Measurements from ENCODE around the gene HOXC10. TPM values are rescaled to one million over a fixed set of nuclear protein-coding genes. Genes with fewer than 3 reads are reported as not detected.

The HOXC10 gene
- total and polyA plus RNA-seq, 2 donors (not counting 1 experiment from before 2014, with no cell fraction given): not detected

- peak overlapping the region; percentile 32 for H3K27ac Mint-ChIP-seq
- no peak overlapping the region for H3K27ac ChIP-seq (ENCODE audit: low read length in 2 of 2)
- TF ChIP-seq EZH2 (IDR thresholded peaks at IDR 0.05; ENCODE audit: borderline replicate concordance, insufficient read depth, low read depth, low read length, poor library complexity, severe bottlenecking) (no peak), CTCF (IDR thresholded peaks at IDR 0.05) (no peak)
- H3K4me3 ChIP-seq (ENCODE audit: control extremely low read depth in 1 of 5, extremely low read depth in 1 of 5, insufficient read depth in 1 of 5, low read depth in 2 of 5, low read length in 4 of 5): no peak overlapping the region
- H3K27me3 ChIP-seq (replicated peaks in 1 of 4; ENCODE audit: control extremely low read depth in 1 of 4, control insufficient read depth in 3 of 4, insufficient read depth in 4 of 4, low read length in 3 of 4): peaks cover 0 to 97% (median 93%) of the 10 kb centered on the region in 4 experiments
- DNase-seq (no peak), ATAC-seq (ENCODE audit: low read depth) (no peak)
- H2AFZ ChIP-seq (ENCODE audit: insufficient read depth, low read depth, low read length, poor library complexity, severe bottlenecking): no peak overlapping the region
- H3K4me1 ChIP-seq (ENCODE audit: control insufficient read depth in 2 of 2, insufficient read depth in 2 of 2, low read length in 2 of 2): peaks cover 27 to 39% of the 10 kb centered on the region in 2 donors
- H3K4me1 Mint-ChIP-seq: peaks cover 15% of the 10 kb centered on the region
- peaks cover 0 to 79% (median 12%) of the 10 kb centered on the region in 3 donors for H3K9me3 ChIP-seq (ENCODE audit: control extremely low read depth in 1 of 3, control insufficient read depth in 2 of 3, insufficient read depth in 1 of 3, low read length in 2 of 3)
- WGBS (ENCODE audit: insufficient coverage): 8% methylated on average over 27 of the region's 30 CpGs
- H4K20me1 ChIP-seq (ENCODE audit: control insufficient read depth, insufficient read depth, low read length, poor library complexity, severe bottlenecking): no peaks in the 10 kb centered on the region
- H3K36me3 ChIP-seq (replicated peaks in 1 of 2; ENCODE audit: control extremely low read depth in 1 of 2, control insufficient read depth in 1 of 2, extremely low read depth in 1 of 2, insufficient read depth in 2 of 2, low read length in 1 of 2): no peaks in the 10 kb centered on the region
- H3K9me3 Mint-ChIP-seq (ENCODE audit: insufficient read depth): no peaks in the 10 kb centered on the region
- no peaks in the 10 kb centered on the region for H3K79me2 ChIP-seq (ENCODE audit: control insufficient read depth, insufficient read depth, low read length)
- peaks cover 87% of the 10 kb centered on the region for H3K27me3 Mint-ChIP-seq
- H3K4me2 ChIP-seq (replicated peaks; ENCODE audit: low read depth, low read length, poor library complexity, severe bottlenecking): peak overlapping the region; percentile 1
- no peak overlapping the region for H3K4me3 Mint-ChIP-seq
- intact Hi-C loops (cut with micrococcal nuclease): no loop called here
- ChIA-PET CTCF (interaction anchor here (1.0 kb wide), 2 partner anchors 15 to 224 kb away, joined by 3 read pairs; no protein-coding TSS in a partner anchor), POLR2A (interaction anchor here (0.8 kb wide), 1 partner anchor 257 kb away, joined by 3 read pairs; no protein-coding TSS in a partner anchor)
- no peak overlapping the region for H3K9ac ChIP-seq (ENCODE audit: low read length)
These were observed 885 bp upstream of the HOXC10 start for GRCh38 chr12:53983950-53984572.

- Mint-ChIP-seq H3K27me3 (peaks cover 87% of the 10 kb centered on the region), H3K4me3 (peak overlapping the region; percentile 47), H3K27ac (peak overlapping the region; percentile 56), H3K9me3 (ENCODE audit: insufficient read depth) (no peaks in the 10 kb centered on the region), H3K4me1 (peaks cover 27% of the 10 kb centered on the region)
- Histone ChIP-seq H3K79me2 (ENCODE audit: control insufficient read depth, insufficient read depth, low read length) (no peaks in the 10 kb centered on the region), H3K9me3 (ENCODE audit: control extremely low read depth in 1 of 3, control insufficient read depth in 2 of 3, insufficient read depth in 1 of 3, low read length in 2 of 3) (peaks cover 0 to 73% (median 12%) of the 10 kb centered on the region in 3 donors), H3K4me3 (ENCODE audit: control extremely low read depth in 1 of 5, extremely low read depth in 1 of 5, insufficient read depth in 1 of 5, low read depth in 2 of 5, low read length in 4 of 5) (no peak overlapping the region), H3K27me3 (replicated peaks in 1 of 4; ENCODE audit: control extremely low read depth in 1 of 4, control insufficient read depth in 3 of 4, insufficient read depth in 4 of 4, low read length in 3 of 4) (peaks cover 0 to 98% (median 92%) of the 10 kb centered on the region in 4 experiments), H3K27ac (ENCODE audit: low read length in 2 of 2) (no peak overlapping the region), H2AFZ (ENCODE audit: insufficient read depth, low read depth, low read length, poor library complexity, severe bottlenecking) (peak overlapping the region; percentile 24), H3K9ac (ENCODE audit: low read length) (no peak overlapping the region), H4K20me1 (ENCODE audit: control insufficient read depth, insufficient read depth, low read length, poor library complexity, severe bottlenecking) (no peaks in the 10 kb centered on the region), H3K4me2 (replicated peaks; ENCODE audit: low read depth, low read length, poor library complexity, severe bottlenecking) (peak overlapping the region; percentile 56), H3K36me3 (replicated peaks in 1 of 2; ENCODE audit: control extremely low read depth in 1 of 2, control insufficient read depth in 1 of 2, extremely low read depth in 1 of 2, insufficient read depth in 2 of 2, low read length in 1 of 2) (no peaks in the 10 kb centered on the region), H3K4me1 (ENCODE audit: control insufficient read depth in 2 of 2, insufficient read depth in 2 of 2, low read length in 2 of 2) (peaks cover 30 to 42% of the 10 kb centered on the region in 2 donors)
- WGBS (ENCODE audit: insufficient coverage): 19% methylated on average over 21 of the region's 21 CpGs
- no peak for ATAC-seq (ENCODE audit: low read depth)
- intact Hi-C loops (cut with micrococcal nuclease): loop anchor here (5.0 kb wide), 1 partner anchor 43 kb away; no protein-coding TSS in a partner anchor
- ChIA-PET CTCF (interaction anchor here (0.6 to 1.4 kb wide), 2 partner anchors 47 to 267 kb away, joined by 4 to 6 read pairs; partner anchors contain the start of gene HOXC5), POLR2A (no interaction called here)
- DNase-seq: peak; percentile 45
- TF ChIP-seq CTCF (IDR thresholded peaks at IDR 0.05) (no peak), EZH2 (IDR thresholded peaks at IDR 0.05; ENCODE audit: borderline replicate concordance, insufficient read depth, low read depth, low read length, poor library complexity, severe bottlenecking) (no peak)
These were observed 697 bp downstream of the HOXC10 start for GRCh38 chr12:53985692-53985993.
